ENCODE data around the gene CASKIN2.
A peak's percentile ranks its signal among the peaks of the same experiment; 100 is the strongest.

Gene CASKIN2, protein sequence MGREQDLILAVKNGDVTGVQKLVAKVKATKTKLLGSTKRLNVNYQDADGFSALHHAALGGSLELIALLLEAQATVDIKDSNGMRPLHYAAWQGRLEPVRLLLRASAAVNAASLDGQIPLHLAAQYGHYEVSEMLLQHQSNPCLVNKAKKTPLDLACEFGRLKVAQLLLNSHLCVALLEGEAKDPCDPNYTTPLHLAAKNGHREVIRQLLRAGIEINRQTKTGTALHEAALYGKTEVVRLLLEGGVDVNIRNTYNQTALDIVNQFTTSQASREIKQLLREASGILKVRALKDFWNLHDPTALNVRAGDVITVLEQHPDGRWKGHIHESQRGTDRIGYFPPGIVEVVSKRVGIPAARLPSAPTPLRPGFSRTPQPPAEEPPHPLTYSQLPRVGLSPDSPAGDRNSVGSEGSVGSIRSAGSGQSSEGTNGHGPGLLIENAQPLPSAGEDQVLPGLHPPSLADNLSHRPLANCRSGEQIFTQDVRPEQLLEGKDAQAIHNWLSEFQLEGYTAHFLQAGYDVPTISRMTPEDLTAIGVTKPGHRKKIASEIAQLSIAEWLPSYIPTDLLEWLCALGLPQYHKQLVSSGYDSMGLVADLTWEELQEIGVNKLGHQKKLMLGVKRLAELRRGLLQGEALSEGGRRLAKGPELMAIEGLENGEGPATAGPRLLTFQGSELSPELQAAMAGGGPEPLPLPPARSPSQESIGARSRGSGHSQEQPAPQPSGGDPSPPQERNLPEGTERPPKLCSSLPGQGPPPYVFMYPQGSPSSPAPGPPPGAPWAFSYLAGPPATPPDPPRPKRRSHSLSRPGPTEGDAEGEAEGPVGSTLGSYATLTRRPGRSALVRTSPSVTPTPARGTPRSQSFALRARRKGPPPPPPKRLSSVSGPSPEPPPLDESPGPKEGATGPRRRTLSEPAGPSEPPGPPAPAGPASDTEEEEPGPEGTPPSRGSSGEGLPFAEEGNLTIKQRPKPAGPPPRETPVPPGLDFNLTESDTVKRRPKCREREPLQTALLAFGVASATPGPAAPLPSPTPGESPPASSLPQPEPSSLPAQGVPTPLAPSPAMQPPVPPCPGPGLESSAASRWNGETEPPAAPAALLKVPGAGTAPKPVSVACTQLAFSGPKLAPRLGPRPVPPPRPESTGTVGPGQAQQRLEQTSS (N-terminal part only)

DNA sequence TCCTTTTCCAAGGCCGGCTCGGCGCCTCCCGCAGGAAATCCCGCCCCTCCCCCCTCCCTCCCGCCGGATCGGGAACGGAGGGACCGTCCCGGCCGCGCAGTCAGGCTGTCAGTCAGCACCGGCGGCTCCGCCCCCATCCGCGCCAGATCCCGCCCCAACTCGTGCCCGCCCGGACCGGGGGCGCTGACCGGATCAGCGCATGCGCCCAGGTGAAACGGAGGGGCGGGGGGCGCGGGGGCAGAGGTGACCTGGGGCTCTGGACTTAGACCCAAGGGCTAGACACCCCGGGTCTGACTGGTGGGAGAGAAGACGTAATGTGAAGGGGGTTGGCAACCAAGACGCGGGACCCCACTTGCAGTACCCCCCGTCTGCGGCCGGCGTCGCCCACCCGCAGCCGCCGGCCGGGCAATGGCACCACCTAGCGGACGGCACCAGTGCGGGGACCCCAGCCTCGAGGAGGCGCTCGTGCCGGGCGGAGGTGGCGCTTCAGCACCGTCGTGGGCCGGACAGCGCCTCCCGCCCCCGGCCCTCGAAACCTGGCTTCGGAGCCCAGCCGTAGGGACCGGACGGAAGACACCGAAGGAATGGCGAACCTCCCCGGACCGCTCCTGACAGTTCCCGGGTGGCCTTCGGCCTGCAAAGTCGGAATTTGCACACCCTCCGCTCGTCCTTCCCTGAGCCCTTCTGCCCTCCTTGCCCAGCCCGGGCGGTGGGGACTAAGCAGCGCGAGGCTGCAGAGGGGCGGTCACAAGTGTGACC lies at the start of gene CASKIN2:
Gene CASKIN2, minus strand, starts transcription at position 42 of the 759 bp plus-strand sequence. CDS start 1,733 bp downstream, outside the sequence.
- peak within 1 kb of the TSS; percentile 83 for H3K27ac ChIP-seq
- H3K9me3 ChIP-seq (ENCODE audit: severe bottlenecking), result no peaks in the 10 kb centered on the region
- DNase-seq, result peak; percentile 99
- peak within 1 kb of the TSS; percentile 84 for H3K4me3 ChIP-seq (ENCODE audit: low read depth, low read length)
- peaks cover 62% of the 10 kb centered on the region for H3K36me3 ChIP-seq
- TF ChIP-seq, protein P1, sequence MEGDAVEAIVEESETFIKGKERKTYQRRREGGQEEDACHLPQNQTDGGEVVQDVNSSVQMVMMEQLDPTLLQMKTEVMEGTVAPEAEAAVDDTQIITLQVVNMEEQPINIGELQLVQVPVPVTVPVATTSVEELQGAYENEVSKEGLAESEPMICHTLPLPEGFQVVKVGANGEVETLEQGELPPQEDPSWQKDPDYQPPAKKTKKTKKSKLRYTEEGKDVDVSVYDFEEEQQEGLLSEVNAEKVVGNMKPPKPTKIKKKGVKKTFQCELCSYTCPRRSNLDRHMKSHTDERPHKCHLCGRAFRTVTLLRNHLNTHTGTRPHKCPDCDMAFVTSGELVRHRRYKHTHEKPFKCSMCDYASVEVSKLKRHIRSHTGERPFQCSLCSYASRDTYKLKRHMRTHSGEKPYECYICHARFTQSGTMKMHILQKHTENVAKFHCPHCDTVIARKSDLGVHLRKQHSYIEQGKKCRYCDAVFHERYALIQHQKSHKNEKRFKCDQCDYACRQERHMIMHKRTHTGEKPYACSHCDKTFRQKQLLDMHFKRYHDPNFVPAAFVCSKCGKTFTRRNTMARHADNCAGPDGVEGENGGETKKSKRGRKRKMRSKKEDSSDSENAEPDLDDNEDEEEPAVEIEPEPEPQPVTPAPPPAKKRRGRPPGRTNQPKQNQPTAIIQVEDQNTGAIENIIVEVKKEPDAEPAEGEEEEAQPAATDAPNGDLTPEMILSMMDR (IDR thresholded peaks at IDR 0.05; ENCODE audit: low read depth, low read length), result peak; percentile 100
- no peaks in the 10 kb centered on the region for H3K27me3 ChIP-seq (ENCODE audit: insufficient read depth, low read depth, severe bottlenecking)

DNA sequence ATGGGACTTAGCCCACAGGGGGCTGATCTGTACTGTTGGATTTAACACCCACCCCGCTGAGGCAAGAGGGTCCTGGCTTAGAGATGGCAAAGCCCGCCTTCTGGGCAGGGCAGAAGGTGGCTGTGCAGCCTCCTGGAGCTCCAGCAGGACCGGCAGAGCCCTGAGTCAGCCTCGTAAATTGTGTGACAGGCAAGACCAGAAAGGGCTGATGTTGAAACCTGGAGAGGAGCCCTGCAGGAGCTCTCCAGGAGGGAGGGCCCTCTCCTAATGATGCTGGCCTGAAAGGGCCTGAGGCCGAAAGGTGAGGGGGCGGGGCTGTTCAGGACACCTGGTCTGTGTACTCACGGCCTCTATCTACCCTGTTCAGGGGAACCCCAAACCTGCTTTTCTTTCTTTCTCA lies 49.7 kb upstream of the CASKIN2 start:
- H3K27ac ChIP-seq, result no peak overlapping the region
- no peak for DNase-seq
- no peaks in the 10 kb centered on the region for H3K27me3 ChIP-seq (ENCODE audit: insufficient read depth, low read depth, severe bottlenecking)
- peaks cover 96% of the 10 kb centered on the region for H3K36me3 ChIP-seq
- H3K9me3 ChIP-seq (ENCODE audit: severe bottlenecking), result no peaks in the 10 kb centered on the region
- H3K4me3 ChIP-seq (ENCODE audit: low read depth, low read length), result no peak overlapping the region
- TF ChIP-seq, protein P1 (IDR thresholded peaks at IDR 0.05; ENCODE audit: low read depth, low read length), result no peak

DNA sequence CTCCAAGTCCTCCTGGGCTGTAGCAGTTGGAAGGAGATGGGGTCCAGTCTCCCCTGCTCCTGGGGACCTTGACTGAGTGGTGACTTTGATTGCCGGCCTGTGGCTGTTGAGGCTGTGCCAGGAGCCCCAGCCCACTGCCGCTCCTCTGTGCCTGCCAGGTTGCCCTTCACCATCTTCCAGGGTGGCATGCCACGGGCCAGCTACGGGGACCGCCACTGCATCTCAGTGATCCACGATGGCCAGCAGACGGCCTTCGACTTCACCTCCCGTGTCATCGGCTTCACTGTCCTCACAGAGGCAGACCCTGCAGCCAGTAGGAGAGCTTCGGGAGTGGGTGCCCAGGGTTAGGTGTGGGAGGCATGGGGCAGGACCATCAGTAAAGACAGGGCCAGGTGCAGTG lies 48.9 kb upstream of the CASKIN2 start:
- H3K9me3 ChIP-seq (ENCODE audit: severe bottlenecking), result no peaks in the 10 kb centered on the region
- no peak overlapping the region for H3K27ac ChIP-seq
- no peak overlapping the region for H3K4me3 ChIP-seq (ENCODE audit: low read depth, low read length)
- TF ChIP-seq, protein P1 (IDR thresholded peaks at IDR 0.05; ENCODE audit: low read depth, low read length), result no peak
- no peaks in the 10 kb centered on the region for H3K27me3 ChIP-seq (ENCODE audit: insufficient read depth, low read depth, severe bottlenecking)
- DNase-seq, result no peak
- H3K36me3 ChIP-seq, result peaks cover 96% of the 10 kb centered on the region

DNA sequence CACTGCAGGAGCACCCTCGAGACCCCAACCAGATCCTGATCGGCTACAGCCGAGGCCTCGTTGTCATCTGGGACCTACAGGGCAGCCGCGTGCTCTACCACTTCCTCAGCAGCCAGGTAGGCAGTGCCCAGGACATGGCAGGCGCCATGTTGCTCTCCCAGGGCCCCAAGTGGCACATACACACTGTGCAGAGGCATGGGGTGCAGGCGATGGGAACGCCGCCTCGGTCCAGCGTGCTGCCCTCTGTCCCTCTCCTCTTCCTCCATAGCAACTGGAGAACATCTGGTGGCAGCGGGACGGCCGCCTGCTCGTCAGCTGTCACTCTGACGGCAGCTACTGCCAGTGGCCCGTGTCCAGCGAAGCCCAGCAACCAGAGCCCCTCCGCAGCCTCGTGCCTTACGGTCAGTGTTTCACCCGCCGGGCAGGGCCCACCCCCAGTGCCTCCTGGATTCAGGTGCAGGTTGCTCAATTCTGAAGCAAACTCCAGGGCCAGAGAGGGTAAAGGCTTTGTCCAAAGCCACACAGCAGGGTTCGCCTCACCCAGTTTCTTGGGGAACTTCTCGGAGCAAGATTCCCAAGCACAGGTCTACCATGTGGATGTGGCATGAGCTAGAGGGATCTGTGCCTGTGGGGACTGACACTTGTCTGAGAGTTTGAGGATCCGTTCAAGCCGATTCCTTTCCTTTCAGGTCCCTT lies 47.9 kb upstream of the CASKIN2 start:
- Histone ChIP-seq H3K9me3 (ENCODE audit: severe bottlenecking) (no peaks in the 10 kb centered on the region), H3K27me3 (ENCODE audit: insufficient read depth, low read depth, severe bottlenecking) (no peaks in the 10 kb centered on the region), H3K27ac (no peak overlapping the region), H3K4me3 (ENCODE audit: low read depth, low read length) (no peak overlapping the region), H3K36me3 (peaks cover 93% of the 10 kb centered on the region)
- no peak for DNase-seq
- TF ChIP-seq, protein P1 (IDR thresholded peaks at IDR 0.05; ENCODE audit: low read depth, low read length), result no peak
